NCI-H446 treated with DMSO at 0.1 percent for 48 hours (cell line): ENCODE results near the gene PTPMT1.
"Not testable (repeated sequence)": the region's sequence is repeated elsewhere in the genome, so short reads cannot be mapped to it uniquely, and the experiment has no call there.

ENCODE experiments used
- DNase-seq: peaks from one replicate; lab custom pipeline; 2025; lab: John Stamatoyannopoulos, UW

The PTPMT1 gene

GRCh38 chr11:47550288-47551047 lies 14.9 kb upstream of the PTPMT1 start:
- DNase-seq = no peak

GRCh38 chr11:47551086-47551485 lies 14.3 kb upstream of the PTPMT1 start:
- no peak for DNase-seq

GRCh38 chr11:47552056-47552565 lies 13.3 kb upstream of the PTPMT1 start:
- no peak for DNase-seq

- DNase-seq = peak; percentile 86
Observed at GRCh38 chr11:47552566-47553405, 12.6 kb upstream of the PTPMT1 start, which contains the start of gene CELF1. TSS of gene CELF1 (minus strand) at chr11:47553132. CDS start at chr11:47499523, 53,609 bp downstream.

GRCh38 chr11:47553406-47553743 lies 12.0 kb upstream of the PTPMT1 start:
- peak; percentile 70 for DNase-seq

- DNase-seq = not testable (repeated sequence)
Observed at GRCh38 chr11:47557004-47557403, 8.4 kb upstream of the PTPMT1 start.

GRCh38 chr11:47558695-47559094 lies 6.7 kb upstream of the PTPMT1 start:
- DNase-seq = no peak

- DNase-seq = no peak
Observed at GRCh38 chr11:47560426-47560825, 5.0 kb upstream of the PTPMT1 start.

GRCh38 chr11:47562393-47562792 lies 3.0 kb upstream of the PTPMT1 start:
- not testable (repeated sequence) for DNase-seq

- DNase-seq = not testable (repeated sequence)
Observed at GRCh38 chr11:47564366-47564765, 1.0 kb upstream of the PTPMT1 start.

GRCh38 chr11:47564933-47565339 lies 463 bp upstream of the PTPMT1 start:
- DNase-seq = no peak

GRCh38 chr11:47566149-47566698 lies 825 bp downstream of the PTPMT1 start:
- DNase-seq = no peak

- DNase-seq = no peak
Observed at GRCh38 chr11:47569646-47570045, 4.2 kb downstream of the PTPMT1 start.

- DNase-seq = no peak
Observed at GRCh38 chr11:47570651-47571356, 5.4 kb downstream of the PTPMT1 start.

GRCh38 chr11:47571357-47571729 lies 5.9 kb downstream of the PTPMT1 start:
- no peak for DNase-seq

GRCh38 chr11:47571895-47572294 lies 6.5 kb downstream of the PTPMT1 start:
- no peak for DNase-seq

- no peak for DNase-seq
Observed at GRCh38 chr11:47572715-47573255, 7.4 kb downstream of the PTPMT1 start.

- no peak for DNase-seq
Observed at GRCh38 chr11:47573321-47573720, 7.9 kb downstream of the PTPMT1 start.

GRCh38 chr11:47577460-47578041 lies 12.2 kb downstream of the PTPMT1 start:
- no peak for DNase-seq

GRCh38 chr11:47578524-47579494 lies 13.4 kb downstream of the PTPMT1 start, which contains the start of the genes KBTBD4 and NDUFS3:
TSS of gene KBTBD4 (minus strand) at chr11:47578970. CDS start at chr11:47578951, 19 bp downstream.
TSS of gene NDUFS3 (plus strand) at chr11:47579074. CDS start at chr11:47579092, 18 bp downstream.
- DNase-seq = peak; percentile 82
